HG03558 (cell line): ENCODE data around the gene ATP5F1D.

Source experiments
- ATAC-seq: cut with Tn5 transposase; IDR thresholded peaks from one replicate; pipeline ENCODE4 v1.9.1; 2021; ENCODE audit warnings: moderate number of reproducible peaks; ENCODE audit not compliant: unreplicated experiment; ENCODE audit errors: extremely low read depth

Gene ATP5F1D

GRCh38 chr19:1231729-1232637, 9.6 kb upstream of the ATP5F1D start:
- ATAC-seq, result no peak

- ATAC-seq, result no peak
Observed at GRCh38 chr19:1232652-1233072, 8.9 kb upstream of the ATP5F1D start.

- no peak for ATAC-seq
Observed at GRCh38 chr19:1233115-1233667, 8.4 kb upstream of the ATP5F1D start.

- no peak for ATAC-seq
Observed at GRCh38 chr19:1234051-1234954, 7.2 kb upstream of the ATP5F1D start.

- no peak for ATAC-seq
Observed at GRCh38 chr19:1234955-1235380, 6.6 kb upstream of the ATP5F1D start.

GRCh38 chr19:1235625-1236538, 5.7 kb upstream of the ATP5F1D start:
- ATAC-seq, result no peak

GRCh38 chr19:1236576-1236975, 5.0 kb upstream of the ATP5F1D start:
- no peak for ATAC-seq

- ATAC-seq, result no peak
Observed at GRCh38 chr19:1237027-1237659, 4.4 kb upstream of the ATP5F1D start.

GRCh38 chr19:1237754-1238368, 3.7 kb upstream of the ATP5F1D start, which contains the start of gene CBARP:
Gene CBARP, minus strand, starts transcription at chr19:1238005. Its CDS starts 1,905 bp downstream, at chr19:1236100.
- no peak for ATAC-seq

GRCh38 chr19:1238369-1239303, 2.9 kb upstream of the ATP5F1D start:
- ATAC-seq, result no peak

GRCh38 chr19:1239420-1239795, 2.1 kb upstream of the ATP5F1D start:
- no peak for ATAC-seq

- ATAC-seq, result no peak
Observed at GRCh38 chr19:1239796-1240737, 1.5 kb upstream of the ATP5F1D start.

GRCh38 chr19:1240925-1241324, 626 bp upstream of the ATP5F1D start:
- ATAC-seq, result no peak

GRCh38 chr19:1243768-1244692, 2.5 kb downstream of the ATP5F1D start:
- no peak for ATAC-seq

GRCh38 chr19:1244693-1245451, 3.3 kb downstream of the ATP5F1D start:
- no peak for ATAC-seq
